WI38 (cell line): ENCODE measurements around the gene COX18.

ENCODE experiments used
- H3K4me3 ChIP-seq: 2 replicates; pipeline ENCODE4 v1.5.1; 2011; ENCODE audit warnings: low read depth, mild to moderate bottlenecking, control low read depth, low read length
- CTCF ChIP-seq: IDR thresholded peaks from 2 replicates; pipeline ENCODE4 v1.5.1; 2012; ENCODE audit warnings: low read depth, mild to moderate bottlenecking, control low read depth, low read length

Gene COX18

GRCh38 chr4:73053076-73053475, 16.4 kb downstream of the COX18 start:
- no peak overlapping the region for H3K4me3 ChIP-seq
- no peak for TF ChIP-seq CTCF

- no peak overlapping the region for H3K4me3 ChIP-seq
Observed at GRCh38 chr4:73051625-73052024, 17.9 kb downstream of the COX18 start.

GRCh38 chr4:73045879-73046278, 23.6 kb downstream of the COX18 start:
- H3K4me3 ChIP-seq = no peak overlapping the region
- no peak for TF ChIP-seq CTCF

More at GRCh38 chr4:73051625-73052024, 17.9 kb downstream of the COX18 start:
- no peak for TF ChIP-seq CTCF

- no peak overlapping the region for H3K4me3 ChIP-seq
Observed at GRCh38 chr4:73037057-73037456, 32.5 kb downstream of the COX18 start.

GRCh38 chr4:73036123-73036522, 33.4 kb downstream of the COX18 start:
- TF ChIP-seq CTCF = no peak
- no peak overlapping the region for H3K4me3 ChIP-seq

More at GRCh38 chr4:73037057-73037456, 32.5 kb downstream of the COX18 start:
- TF ChIP-seq CTCF = no peak

GRCh38 chr4:73034896-73035295, 34.6 kb downstream of the COX18 start:
- TF ChIP-seq CTCF = no peak
- H3K4me3 ChIP-seq = no peak overlapping the region

- H3K4me3 ChIP-seq = no peak overlapping the region
- TF ChIP-seq CTCF = no peak
Observed at GRCh38 chr4:73028621-73029020, 40.9 kb downstream of the COX18 start.
